NCI-H1417 treated with DMSO at 0.1 percent for 48 hours (cell line): ENCODE results near the gene HSH2D.

ENCODE experiments used
- DNase-seq: peaks from one replicate; lab custom pipeline; 2025; lab: John Stamatoyannopoulos, UW

The HSH2D gene

GRCh38 chr19:16197622-16198369, 54.3 kb downstream of the HSH2D start, which contains the start of gene AP1M1:
Gene AP1M1, plus strand, starts transcription at chr19:16197911. Its CDS starts 116 bp downstream, at chr19:16198027.
- peak; percentile 94 for DNase-seq

GRCh38 chr19:16198370-16198651, 54.8 kb downstream of the HSH2D start:
- no peak for DNase-seq

GRCh38 chr19:16199275-16199932, 55.9 kb downstream of the HSH2D start:
- no peak for DNase-seq

- no peak for DNase-seq
Observed at GRCh38 chr19:16200038-16201010, 56.8 kb downstream of the HSH2D start.

DNA sequence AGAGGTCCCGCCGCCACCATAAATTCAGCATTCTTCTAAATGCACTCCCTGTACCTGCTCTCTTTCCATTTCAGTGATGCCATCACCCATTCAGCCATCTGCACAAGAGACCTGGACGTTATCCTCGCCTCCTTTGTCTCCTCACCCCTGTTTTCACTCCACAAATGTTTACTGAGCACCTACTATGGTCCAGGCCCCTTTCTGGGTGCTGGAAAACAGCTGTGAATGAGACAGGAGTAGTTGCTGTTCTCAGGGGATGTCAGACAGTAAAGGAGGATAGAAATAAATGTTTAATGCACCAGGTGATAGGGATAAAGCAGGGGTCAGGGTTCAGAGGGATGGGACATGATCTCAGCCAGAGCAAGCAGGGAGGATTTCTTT, 57.5 kb downstream of the HSH2D start:
- DNase-seq, result no peak

GRCh38 chr19:16202320-16203255, 59.1 kb downstream of the HSH2D start:
- no peak for DNase-seq

DNA sequence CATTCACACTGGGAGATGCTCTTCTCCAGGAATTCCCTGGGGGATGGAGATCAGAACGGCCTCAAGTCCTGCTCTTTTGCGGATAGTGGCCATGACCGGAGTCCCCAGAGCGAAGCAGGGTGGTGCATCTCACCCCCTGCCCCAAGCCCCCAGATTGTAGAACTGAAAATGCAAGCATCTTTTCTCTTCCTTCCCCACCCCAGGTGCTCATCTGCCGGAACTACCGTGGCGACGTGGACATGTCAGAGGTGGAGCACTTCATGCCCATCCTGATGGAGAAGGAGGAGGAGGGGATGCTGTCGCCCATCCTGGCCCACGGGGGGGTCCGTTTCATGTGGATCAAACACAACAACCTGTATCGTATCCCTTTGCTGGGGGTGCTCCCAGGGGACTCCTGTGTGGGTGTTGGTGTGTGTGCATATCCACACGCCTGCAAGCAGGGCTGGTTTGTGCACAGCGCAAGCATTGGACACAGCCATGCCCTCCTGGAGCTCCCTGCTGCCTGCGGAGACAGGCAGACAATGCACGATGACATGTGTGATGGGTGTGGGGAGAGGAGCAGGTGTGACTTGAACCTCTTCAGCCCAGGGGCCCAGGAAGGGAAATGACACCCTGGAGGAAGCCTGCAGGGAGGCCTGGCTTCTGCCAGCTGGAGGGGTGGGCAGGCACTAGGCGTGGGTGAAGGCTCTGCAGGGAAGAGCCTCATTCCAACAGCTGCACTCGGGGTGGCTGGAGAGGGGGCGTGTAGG, 59.9 kb downstream of the HSH2D start:
- DNase-seq, result no peak

GRCh38 chr19:16204005-16204294, 60.5 kb downstream of the HSH2D start:
- DNase-seq, result no peak

DNA sequence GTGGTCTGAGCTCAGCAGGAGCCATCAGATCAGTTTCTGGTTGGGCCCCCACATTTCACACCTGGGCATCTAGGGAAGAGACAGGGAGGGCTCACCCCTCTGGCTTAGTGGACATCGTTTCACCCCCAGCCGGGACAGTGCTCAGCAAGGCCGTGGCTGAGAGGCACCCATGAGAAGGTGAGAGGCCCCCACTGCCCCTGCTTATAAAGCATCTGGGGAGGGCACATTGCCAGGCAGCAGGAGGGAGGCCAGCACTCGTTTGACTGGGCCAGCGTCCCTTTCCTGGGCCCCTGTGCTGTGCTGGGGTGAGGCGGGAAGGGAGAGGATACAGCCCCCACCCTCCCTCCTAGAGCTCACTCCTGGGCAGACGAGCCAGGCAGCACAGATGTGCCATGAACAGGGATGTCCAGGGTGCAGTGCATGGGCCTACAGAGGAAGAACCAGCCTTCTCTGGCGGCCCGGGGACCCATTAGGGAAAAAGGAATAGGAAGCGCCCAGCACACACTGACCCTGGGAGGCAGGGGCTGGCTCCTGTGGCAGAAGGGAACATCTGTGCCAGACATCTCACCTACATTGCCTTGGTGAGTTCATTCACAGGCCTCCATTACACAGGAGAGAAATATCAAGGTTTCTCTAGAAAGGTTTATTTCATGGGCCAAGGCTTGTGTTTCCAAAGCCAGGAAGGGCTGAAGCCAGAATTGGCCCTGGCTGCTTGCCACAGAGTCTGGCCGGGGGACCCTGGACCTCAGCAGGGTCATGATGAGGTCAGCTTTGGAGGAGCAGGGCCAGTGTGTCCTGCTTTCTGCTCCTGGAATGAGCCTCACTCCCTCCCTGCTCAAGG, 61.9 kb downstream of the HSH2D start:
- DNase-seq, result no peak

DNA sequence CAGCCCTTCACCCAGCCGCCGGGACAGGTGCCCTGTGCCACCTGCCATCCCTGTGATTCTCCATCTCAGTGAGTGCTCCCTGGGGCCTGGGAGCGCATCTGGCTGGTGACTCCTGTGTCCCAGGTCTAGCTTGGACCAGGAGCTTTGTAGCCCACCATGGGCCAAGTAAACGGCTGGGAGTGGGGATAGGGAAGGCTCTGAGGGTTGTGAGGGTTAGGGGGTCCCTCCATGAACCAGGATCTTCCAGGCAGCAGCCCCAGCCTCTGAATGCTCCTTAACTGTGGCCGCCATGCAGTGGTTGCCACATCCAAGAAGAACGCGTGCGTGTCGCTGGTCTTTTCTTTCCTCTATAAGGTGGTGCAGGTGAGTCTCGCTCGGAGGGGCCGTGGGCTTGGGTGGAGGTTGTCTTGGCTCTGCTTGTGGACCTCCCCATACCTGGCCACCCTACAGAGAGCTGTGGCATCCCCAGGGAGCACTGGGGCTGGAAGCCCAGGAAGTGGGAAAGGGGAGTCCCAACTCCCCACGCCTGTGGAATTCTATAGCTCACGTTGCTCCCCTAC, 62.6 kb downstream of the HSH2D start:
- no peak for DNase-seq

DNA sequence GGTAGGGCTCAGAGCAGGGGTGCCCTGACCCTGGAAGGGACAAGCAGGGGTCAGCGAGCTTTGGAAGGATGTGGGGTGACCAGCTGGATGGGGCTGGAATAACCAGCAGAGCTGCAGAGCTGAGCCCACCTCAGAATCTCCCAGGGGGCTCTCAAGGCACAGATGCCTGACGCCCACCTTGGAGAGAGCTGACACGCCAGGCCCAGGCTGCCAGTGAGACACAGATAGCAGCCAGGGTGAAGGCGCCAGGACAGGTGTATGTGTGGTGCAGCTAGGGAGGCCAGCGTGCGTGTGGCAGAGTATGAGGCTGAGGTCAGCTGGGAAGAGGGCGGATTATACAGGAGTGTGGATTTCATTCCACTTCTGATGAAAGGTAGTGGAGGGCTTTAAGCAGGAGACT, 63.2 kb downstream of the HSH2D start:
- no peak for DNase-seq

GRCh38 chr19:16207063-16207462, 63.6 kb downstream of the HSH2D start:
- no peak for DNase-seq

GRCh38 chr19:16207490-16208025, 64.1 kb downstream of the HSH2D start:
- no peak for DNase-seq
